ENCODE measurements around the gene UBAC2.

The UBAC2 gene

GRCh38 chr13:99374994-99375737 lies 174.5 kb downstream of the UBAC2 start:
- DNase-seq = peak in 3 of 42 donors; percentile 5 to 45 (median 32)
- intact Hi-C loops (cut with DNase I) = no loop called here

GRCh38 chr13:99375738-99376080 lies 175.1 kb downstream of the UBAC2 start:
- peak in 2 of 42 donors; percentile 4 to 28 for DNase-seq
- intact Hi-C loops (cut with DNase I) = no loop called here

- intact Hi-C loops (cut with DNase I) = no loop called here
- DNase-seq = peak in 8 of 42 donors; percentile 8 to 45 (median 30)
These were observed 175.5 kb downstream of the UBAC2 start for GRCh38 chr13:99376132-99376531.

- intact Hi-C loops (cut with DNase I) = no loop called here
- DNase-seq = no peak
These were observed 176.3 kb downstream of the UBAC2 start for GRCh38 chr13:99376924-99377323.

GRCh38 chr13:99377641-99378040 lies 177.0 kb downstream of the UBAC2 start:
- peak in 1 of 42 donors; percentile 22 for DNase-seq
- intact Hi-C loops (cut with DNase I) = no loop called here

- no peak for DNase-seq
- intact Hi-C loops (cut with DNase I) = no loop called here
These were observed 178.5 kb downstream of the UBAC2 start for GRCh38 chr13:99378985-99379733.

GRCh38 chr13:99379856-99380801 lies 179.5 kb downstream of the UBAC2 start:
- intact Hi-C loops (cut with DNase I) = no loop called here
- DNase-seq = peak in 1 of 42 donors; percentile 20

GRCh38 chr13:99380921-99381645 lies 180.4 kb downstream of the UBAC2 start:
- intact Hi-C loops (cut with DNase I) = no loop called here
- peak in 2 of 42 donors; percentile 25 to 30 for DNase-seq

GRCh38 chr13:99381766-99382165 lies 181.1 kb downstream of the UBAC2 start:
- intact Hi-C loops (cut with DNase I) = no loop called here
- DNase-seq = no peak

- DNase-seq = peak in 1 of 42 donors; percentile 10
- intact Hi-C loops (cut with DNase I) = no loop called here
These were observed 181.9 kb downstream of the UBAC2 start for GRCh38 chr13:99382428-99383133.

GRCh38 chr13:99383511-99383921 lies 182.9 kb downstream of the UBAC2 start:
- intact Hi-C loops (cut with DNase I) = no loop called here
- peak in 3 of 42 donors; percentile 36 to 43 (median 42) for DNase-seq

- intact Hi-C loops (cut with DNase I) = no loop called here
- DNase-seq = peak in 1 of 42 donors; percentile 35
These were observed 183.3 kb downstream of the UBAC2 start for GRCh38 chr13:99383946-99384345.

GRCh38 chr13:99384468-99384867 lies 183.8 kb downstream of the UBAC2 start:
- intact Hi-C loops (cut with DNase I) = no loop called here
- DNase-seq = peak in 12 of 42 donors; percentile 23 to 60 (median 41)

- peak in 2 of 42 donors; percentile 33 to 36 for DNase-seq
- intact Hi-C loops (cut with DNase I) = no loop called here
These were observed 184.5 kb downstream of the UBAC2 start for GRCh38 chr13:99385161-99385560.

GRCh38 chr13:99385940-99386339 lies 185.3 kb downstream of the UBAC2 start:
- intact Hi-C loops (cut with DNase I) = no loop called here
- DNase-seq = peak in 3 of 42 donors; percentile 21 to 39 (median 33)

GRCh38 chr13:99386495-99386894 lies 185.8 kb downstream of the UBAC2 start:
- intact Hi-C loops (cut with DNase I) = no loop called here
- DNase-seq = peak in 3 of 42 donors; percentile 18 to 33 (median 32)

- peak in 36 of 42 donors; percentile 22 to 80 (median 60) for DNase-seq
- intact Hi-C loops (cut with DNase I) = no loop called here
These were observed 186.5 kb downstream of the UBAC2 start for GRCh38 chr13:99386911-99387788.
